GM12878 (cell line): ENCODE measurements around the gene RRAD. TPM values are rescaled to one million over a fixed set of nuclear protein-coding genes. Genes with fewer than 3 reads are reported as not detected.
A peak's percentile ranks its signal among the peaks of the same experiment; 100 is the strongest.

Experiments
- ATAC-seq: fragments of 200-7000 bp; cut with Tn5 transposase; 3 replicates; pipeline ENCODE4 v1.9.1; 2020; ENCODE audit warnings: mild to moderate bottlenecking, moderate library complexity
- BruUV-seq: library from RNA; stranded (reverse); fragments of 400-500 nt; replicated peaks from 2 replicates; lab custom pipeline; 2021; lab: Mats Ljungman, UMichigan
- CTCF ChIA-PET: fragments of 300-600 bp; sonication (Branson Sonifier 250); formaldehyde crosslinking; extraction: SDS; loops from one replicate; lab custom pipeline; 2021; ENCODE audit warnings: inconsistent platforms; lab: Yijun Ruan, JAX
- POLR2A ChIA-PET: fragments of 350-600 bp; formaldehyde crosslinking; extraction: SDS; loops from one replicate; lab custom pipeline; 2021; ENCODE audit warnings: inconsistent platforms; lab: Charles Lee
- RAD21 ChIA-PET: fragments of 300-600 bp; sonication (Branson Sonifier 250); formaldehyde crosslinking; loops from one replicate; lab custom pipeline; 2023; ENCODE audit warnings: antibody characterized with exemption; ENCODE audit not compliant: unreplicated experiment; lab: Charles Lee
- SMC1A ChIA-PET: fragments of 300-600 bp; sonication (Branson Sonifier 250); formaldehyde crosslinking; loops from one replicate; lab custom pipeline; 2023; ENCODE audit not compliant: unreplicated experiment, uncharacterized antibody; lab: Charles Lee
- DNase-seq: peaks from one replicate; pipeline ENCODE4 v3.0.0-alpha.2; 2011; ENCODE audit warnings: low read depth, low spot score
- FAIRE-seq: peaks from 3 replicates; lab custom pipeline; 2011; peaks lifted over from hg19 to GRCh38; lab: Jason Lieb, UNC
- H2AFZ ChIP-seq: 2 replicates; pipeline ENCODE4 v1.6.0; 2011; ENCODE audit warnings: low read depth, low read length, control low read depth; ENCODE audit not compliant: control insufficient read depth
- H3K27ac ChIP-seq: 2 replicates; pipeline ENCODE4 v1.5.1; 2011; ENCODE audit warnings: control low read depth; ENCODE audit not compliant: control insufficient read depth, insufficient read depth
- H3K27me3 ChIP-seq, 2 experiments: replicated peaks in 1 of 2; 2 replicates each; pipeline versions ENCODE4 v1.6.0 to v1.6.1; 2011; ENCODE audit warnings: low read length in 1 of 2; ENCODE audit not compliant: control insufficient read depth in 2 of 2, insufficient read depth in 2 of 2
- H3K36me3 ChIP-seq, 2 experiments: 2 replicates each; pipeline ENCODE4 v1.5.1; 2011; ENCODE audit warnings: low read length in 1 of 2; ENCODE audit not compliant: control insufficient read depth in 2 of 2, insufficient read depth in 2 of 2
- H3K4me1 ChIP-seq: 2 replicates; pipeline ENCODE4 v1.6.1; 2011; ENCODE audit warnings: mild to moderate bottlenecking, low read length, moderate library complexity, mixed read lengths; ENCODE audit not compliant: control insufficient read depth, insufficient read depth
- H3K4me2 ChIP-seq: 2 replicates; pipeline ENCODE4 v1.6.0; 2011; ENCODE audit warnings: control low read depth; ENCODE audit not compliant: control insufficient read depth, insufficient read depth
- H3K4me3 ChIP-seq: fragments of 200-600 bp; sonication (generic); 2 replicates; pipeline ENCODE4 v1.5.1; 2016
- H3K79me2 ChIP-seq: 2 replicates; pipeline ENCODE4 v1.6.0; 2011; ENCODE audit warnings: low read length; ENCODE audit not compliant: control insufficient read depth, insufficient read depth
- H3K9ac ChIP-seq: 2 replicates; pipeline ENCODE4 v1.8.0; 2011; ENCODE audit warnings: low read length, control low read depth, mixed read lengths; ENCODE audit not compliant: control insufficient read depth, insufficient read depth
- H3K9me3 ChIP-seq: replicated peaks from 3 replicates; pipeline ENCODE4 v1.5.1; 2011; ENCODE audit warnings: mild to moderate bottlenecking, low read length; ENCODE audit not compliant: control insufficient read depth, insufficient read depth
- H4K20me1 ChIP-seq: 2 replicates; pipeline ENCODE4 v1.6.0; 2011; ENCODE audit not compliant: control insufficient read depth, insufficient read depth
- BACH1 ChIP-seq: fragments of 450-650 bp; IDR thresholded peaks from 2 replicates; pipeline ENCODE4 v1.6.1; 2017; ENCODE audit warnings: mild to moderate bottlenecking, borderline replicate concordance
- FOXM1 ChIP-seq: IDR thresholded peaks from 2 replicates; pipeline ENCODE4 v1.6.1; 2012; ENCODE audit warnings: low read depth, mild to moderate bottlenecking, inconsistent platforms, low read length, moderate library complexity
- HCFC1 ChIP-seq: fragments of 150-350 bp; IDR thresholded peaks from 2 replicates; pipeline ENCODE4 v1.6.1; 2014; ENCODE audit warnings: low read length
- IRF5 ChIP-seq: fragments of 450-650 bp; IDR thresholded peaks from 2 replicates; pipeline ENCODE4 v1.6.1; 2017; ENCODE audit warnings: borderline replicate concordance
- MAX ChIP-seq: IDR thresholded peaks from 2 replicates; pipeline ENCODE4 v1.6.1; 2012; ENCODE audit warnings: low read depth, low read length, improper control_type of control experiment
- NR2C1 ChIP-seq: fragments of 450-650 bp; IDR thresholded peaks from 2 replicates; pipeline ENCODE4 v1.6.1; 2017; ENCODE audit warnings: antibody characterized with exemption, mild to moderate bottlenecking, moderate library complexity
- RAD51 ChIP-seq: fragments of 450-650 bp; IDR thresholded peaks from 2 replicates; pipeline ENCODE4 v1.6.1; 2016; ENCODE audit warnings: moderate library complexity, mild to moderate bottlenecking, inconsistent platforms
- ZNF622 ChIP-seq: fragments of 450-650 bp; IDR thresholded peaks from 2 replicates; pipeline ENCODE4 v1.6.1; 2017; ENCODE audit warnings: mild to moderate bottlenecking, inconsistent platforms
- WGBS: methylation state at CpG from one replicate; pipeline ENCODE4 v1.1.6; 2016; ENCODE audit warnings: low lambda C conversion rate; ENCODE audit not compliant: insufficient replicate concordance, insufficient coverage; ENCODE audit errors: missing lambda C conversion rate; 5-methylcytosine and 5-hydroxymethylcytosine counted together
- in situ Hi-C: fragments of 300-500 bp; cut with MboI; formaldehyde crosslinking; loops from 9 replicates; pipeline ENCODE4 v1.14.3; 2018; ENCODE audit warnings: mixed read lengths
- intact Hi-C: fragments of 100-400 bp; cut with micrococcal nuclease; formaldehyde crosslinking; loops from one replicate; pipeline ENCODE4 v1.14.2; 2022; ENCODE audit not compliant: unreplicated experiment
- polyA plus RNA-seq, 11 experiments: library from polyadenylated mRNA; depleted of rRNA in 4 of 11; unstranded in 6 of 11; stranded (reverse) in 5 of 11; fragments of >200 nt; fragmentation: Nextera tagmentation in 4 of 11; fragmentation: Illumina TruSeq in 1 of 11; extraction: Ambion mirVana in 4 of 11; extraction: Trizol in 1 of 11; gene quantifications; 1 replicate in 1 of 11; 2 replicates in 10 of 11; pipeline versions ENCODE4 v1.2.1 to v1.2.3, GENCODE V29; 2011 to 2016; ENCODE audit warnings: inconsistent platforms in 2 of 11, missing spikeins in 2 of 11, low read depth in 1 of 11
- total RNA-seq, 4 experiments: library from RNA; depleted of rRNA in 3 of 4; stranded (reverse); fragments of >200 nt in 3 of 4; fragmentation: Illumina TruSeq in 1 of 4; extraction: Trizol in 1 of 4; gene quantifications; 2 replicates each; pipeline versions ENCODE4 v1.2.1 to v1.2.3, GENCODE V29; 2013 to 2021

Gene RRAD
- total and polyA plus RNA-seq, 10 of the 15 experiments (the other 5 are each of a cell fraction or from before 2014, with no cell fraction given), result 0.11 to 8.5 (median 2.8) TPM

GRCh38 chr16:66932076-66932475 is 6.7 kb upstream of the RRAD start:
- DNase-seq, result no peak
- Histone ChIP-seq H3K4me2 (peak overlapping the region; percentile 95; the same call in 1 of the 2 replicates), H3K36me3 (no peaks in the 10 kb centered on the region), H2AFZ (no peak overlapping the region), H4K20me1 (no peaks in the 10 kb centered on the region), H3K9ac (no peak overlapping the region; the same call in 1 of the 2 replicates), H3K27ac (no peak overlapping the region), H3K4me3 (no peak overlapping the region), H3K27me3 (no peaks in the 10 kb centered on the region), H3K4me1 (peaks cover 21% of the 10 kb centered on the region), H3K79me2 (peaks cover 33% of the 10 kb centered on the region), H3K9me3 (no peaks in the 10 kb centered on the region)
- ChIA-PET POLR2A (no interaction called here), SMC1A (no interaction called here), CTCF (interaction anchor here (1.7 to 2.3 kb wide), 2 partner anchors 22 to 37 kb away, joined by 4 to 10 read pairs; no protein-coding TSS in a partner anchor), RAD21 (interaction anchor here (1.1 kb wide), 1 partner anchor 51 kb away, joined by 3 read pairs; the partner anchor contains the start of gene PDP2)
- intact Hi-C loops (no loop called here), in situ Hi-C loops (loop anchor here (10.0 kb wide), 1 partner anchor 63 kb away; no protein-coding TSS in a partner anchor)
- 100% methylated on average over 4 of the region's 4 CpGs for WGBS
- no peak for ATAC-seq
- no peak for FAIRE-seq
- no TSS peak for BruUV-seq
- TF ChIP-seq FOXM1 (no peak), IRF5 (no peak), HCFC1 (no peak), NR2C1 (no peak), ZNF622 (no peak), BACH1 (no peak), MAX (no peak), RAD51 (no peak)
